ENCODE measurements around the gene ACER2. TPM values are rescaled to one million over a fixed set of nuclear protein-coding genes. Genes with fewer than 3 reads are reported as not detected.
A peak's percentile ranks its signal among the peaks of the same experiment; 100 is the strongest.

The ACER2 gene
- total RNA-seq, 1 experiment from 2014 or later = 0.84 TPM

DNA sequence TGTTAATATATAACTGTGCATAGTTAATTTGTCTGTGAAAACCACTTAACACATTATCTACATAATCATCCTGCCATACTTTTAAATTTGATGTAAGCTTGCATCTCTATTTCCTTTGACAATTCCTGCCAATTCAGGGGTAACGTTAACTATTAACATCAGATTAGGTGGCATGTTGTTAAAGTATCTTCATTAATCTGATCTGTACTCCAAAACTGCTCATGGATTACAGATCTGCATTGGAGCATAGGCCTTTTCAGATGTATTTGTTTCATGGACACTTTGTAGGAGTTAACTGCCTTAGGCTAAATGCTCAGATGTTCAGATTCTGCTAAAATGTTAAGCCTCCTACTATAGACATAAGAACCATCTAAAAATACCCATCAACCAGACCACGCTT lies 31.9 kb upstream of the ACER2 start:
- Histone ChIP-seq H3K27me3 (replicated peaks; ENCODE audit: insufficient read depth, low read depth, low read length, poor library complexity) (no peaks in the 10 kb centered on the region), H3K27ac (ENCODE audit: low read depth, low read length, poor library complexity, severe bottlenecking) (no peak overlapping the region), H3K36me3 (ENCODE audit: insufficient read depth, low read length, poor library complexity, severe bottlenecking) (peaks cover 53% of the 10 kb centered on the region), H3K4me1 (ENCODE audit: insufficient read depth, low read length, poor library complexity, severe bottlenecking) (no peaks in the 10 kb centered on the region), H3K4me3 (ENCODE audit: low read depth, low read length, poor library complexity, severe bottlenecking) (peak overlapping the region; percentile 77), H3K9me3 (ENCODE audit: low read depth, low read length, poor library complexity, severe bottlenecking) (no peaks in the 10 kb centered on the region)
- ChIA-PET POLR2A (ENCODE audit: low non-redundant PET) (no interaction called here), CTCF (no interaction called here)
- BruUV-seq (replicated peaks) = no TSS peak
- DNase-seq (ENCODE audit: low spot score) = no peak
- intact Hi-C loops (cut with micrococcal nuclease; ENCODE audit: unreplicated experiment) = loop anchor here (10.0 kb wide), 1 partner anchor 272 kb away; the partner anchor contains the start of gene HAUS6
- TF ChIP-seq EZH2 (IDR thresholded peaks at IDR 0.05; ENCODE audit: borderline replicate concordance, low read depth, low read length, poor library complexity, severe bottlenecking) = no peak
- TF ChIP-seq, protein P1, sequence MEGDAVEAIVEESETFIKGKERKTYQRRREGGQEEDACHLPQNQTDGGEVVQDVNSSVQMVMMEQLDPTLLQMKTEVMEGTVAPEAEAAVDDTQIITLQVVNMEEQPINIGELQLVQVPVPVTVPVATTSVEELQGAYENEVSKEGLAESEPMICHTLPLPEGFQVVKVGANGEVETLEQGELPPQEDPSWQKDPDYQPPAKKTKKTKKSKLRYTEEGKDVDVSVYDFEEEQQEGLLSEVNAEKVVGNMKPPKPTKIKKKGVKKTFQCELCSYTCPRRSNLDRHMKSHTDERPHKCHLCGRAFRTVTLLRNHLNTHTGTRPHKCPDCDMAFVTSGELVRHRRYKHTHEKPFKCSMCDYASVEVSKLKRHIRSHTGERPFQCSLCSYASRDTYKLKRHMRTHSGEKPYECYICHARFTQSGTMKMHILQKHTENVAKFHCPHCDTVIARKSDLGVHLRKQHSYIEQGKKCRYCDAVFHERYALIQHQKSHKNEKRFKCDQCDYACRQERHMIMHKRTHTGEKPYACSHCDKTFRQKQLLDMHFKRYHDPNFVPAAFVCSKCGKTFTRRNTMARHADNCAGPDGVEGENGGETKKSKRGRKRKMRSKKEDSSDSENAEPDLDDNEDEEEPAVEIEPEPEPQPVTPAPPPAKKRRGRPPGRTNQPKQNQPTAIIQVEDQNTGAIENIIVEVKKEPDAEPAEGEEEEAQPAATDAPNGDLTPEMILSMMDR (conservative IDR thresholded peaks at IDR 0.05; ENCODE audit: low read depth, low read length) = no peak

DNA sequence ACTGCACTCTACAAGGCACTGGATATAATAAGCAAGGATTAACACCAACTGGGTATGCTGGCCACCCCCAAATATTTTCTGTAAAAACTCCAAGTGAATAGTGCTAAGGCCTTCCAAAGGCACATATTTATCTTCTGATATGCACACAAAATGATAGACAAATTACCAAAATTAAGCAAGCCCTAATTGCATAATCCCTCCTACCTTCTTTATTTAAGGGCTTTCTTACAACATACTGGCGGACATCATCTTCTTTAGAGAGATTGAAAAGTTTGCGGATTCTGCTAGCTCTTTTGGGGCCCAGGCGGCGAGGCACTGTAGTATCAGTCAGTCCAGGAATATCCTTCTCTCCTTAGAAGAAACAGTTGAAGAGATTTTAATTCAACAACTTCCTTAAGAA lies 30.6 kb upstream of the ACER2 start:
- Histone ChIP-seq H3K9me3 (ENCODE audit: low read depth, low read length, poor library complexity, severe bottlenecking) (no peaks in the 10 kb centered on the region), H3K27ac (ENCODE audit: low read depth, low read length, poor library complexity, severe bottlenecking) (no peak overlapping the region), H3K36me3 (ENCODE audit: insufficient read depth, low read length, poor library complexity, severe bottlenecking) (peaks cover 53% of the 10 kb centered on the region), H3K4me3 (ENCODE audit: low read depth, low read length, poor library complexity, severe bottlenecking) (peak overlapping the region; percentile 77), H3K27me3 (replicated peaks; ENCODE audit: insufficient read depth, low read depth, low read length, poor library complexity) (no peaks in the 10 kb centered on the region), H3K4me1 (ENCODE audit: insufficient read depth, low read length, poor library complexity, severe bottlenecking) (no peaks in the 10 kb centered on the region)
- TF ChIP-seq EZH2 (IDR thresholded peaks at IDR 0.05; ENCODE audit: borderline replicate concordance, low read depth, low read length, poor library complexity, severe bottlenecking) = no peak
- TF ChIP-seq, protein P1 (conservative IDR thresholded peaks at IDR 0.05; ENCODE audit: low read depth, low read length) = no peak
- BruUV-seq (replicated peaks) = no TSS peak
- POLR2A ChIA-PET (ENCODE audit: low non-redundant PET) = no interaction called here
- CTCF ChIA-PET = no interaction called here
- intact Hi-C loops (cut with micrococcal nuclease; ENCODE audit: unreplicated experiment) = loop anchor here (10.0 kb wide), 1 partner anchor 273 kb away; the partner anchor contains the start of gene HAUS6
- no peak for DNase-seq (ENCODE audit: low spot score)

GRCh38 chr9:19378647-19379046 lies 30.2 kb upstream of the ACER2 start:
- ChIA-PET POLR2A (ENCODE audit: low non-redundant PET) (no interaction called here), CTCF (no interaction called here)
- TF ChIP-seq EZH2 (IDR thresholded peaks at IDR 0.05; ENCODE audit: borderline replicate concordance, low read depth, low read length, poor library complexity, severe bottlenecking) = no peak
- TF ChIP-seq, protein P1 (conservative IDR thresholded peaks at IDR 0.05; ENCODE audit: low read depth, low read length) = no peak
- no TSS peak for BruUV-seq (replicated peaks)
- H3K9me3 ChIP-seq (ENCODE audit: low read depth, low read length, poor library complexity, severe bottlenecking) = no peaks in the 10 kb centered on the region
- DNase-seq (ENCODE audit: low spot score) = no peak
- peaks cover 53% of the 10 kb centered on the region for H3K36me3 ChIP-seq (ENCODE audit: insufficient read depth, low read length, poor library complexity, severe bottlenecking)
- H3K4me3 ChIP-seq (ENCODE audit: low read depth, low read length, poor library complexity, severe bottlenecking) = peak overlapping the region; percentile 77
- peak overlapping the region; percentile 92 for H3K27ac ChIP-seq (ENCODE audit: low read depth, low read length, poor library complexity, severe bottlenecking)
- H3K4me1 ChIP-seq (ENCODE audit: insufficient read depth, low read length, poor library complexity, severe bottlenecking) = no peaks in the 10 kb centered on the region
- intact Hi-C loops (cut with micrococcal nuclease; ENCODE audit: unreplicated experiment) = loop anchor here (10.0 kb wide), 1 partner anchor 274 kb away; the partner anchor contains the start of gene HAUS6
- no peaks in the 10 kb centered on the region for H3K27me3 ChIP-seq (replicated peaks; ENCODE audit: insufficient read depth, low read depth, low read length, poor library complexity)

All from A673 (cell line).